Vagina (tissue), 1 donor: ENCODE measurements around the gene CCR7. TPM values are rescaled to one million over a fixed set of nuclear protein-coding genes. Genes with fewer than 3 reads are reported as not detected.

Source experiments
- total RNA-seq: library from RNA; depleted of rRNA; stranded (reverse); fragments of >200 nt; gene quantifications from one replicate; pipeline ENCODE4 v1.2.3, GENCODE V29; 2016

The CCR7 gene
- total RNA-seq, 1 donor from 2014 or later = not detected

Other genes with a start within 250 kb of the CCR7 start
- 12.0 TPM for gene GJD3, start 200.7 kb downstream of the CCR7 start, total RNA-seq
- 16.9 TPM for gene TOP2A, start 147.6 kb downstream of the CCR7 start, total RNA-seq
- 700 TPM for gene IGFBP4, start 122.0 kb downstream of the CCR7 start, total RNA-seq
- 296 TPM for gene TNS4, start 63.8 kb downstream of the CCR7 start, total RNA-seq
- 96.3 TPM for gene SMARCE1, start 82.3 kb upstream of the CCR7 start, total RNA-seq
- gene KRT222, start 99.7 kb upstream of the CCR7 start, total RNA-seq = not detected
- gene KRT24, start 138.3 kb upstream of the CCR7 start, total RNA-seq = 1.5 TPM
- not detected for gene KRT25, start 189.9 kb upstream of the CCR7 start, total RNA-seq
- gene KRT26, start 206.7 kb upstream of the CCR7 start, total RNA-seq = not detected
- not detected for gene KRT27, start 217.1 kb upstream of the CCR7 start, total RNA-seq
- gene KRT28, start 234.5 kb upstream of the CCR7 start, total RNA-seq = not detected